Common myeloid progenitor, CD34-positive (primary cell): ENCODE measurements around the gene BCL7B.

ENCODE experiments used
- CTCF ChIA-PET: fragments of 350-600 bp; sonication (Branson Sonifier 250); formaldehyde crosslinking; loops from one replicate; lab custom pipeline; 2021; ENCODE audit warnings: antibody characterized with exemption; lab: Charles Lee
- POLR2A ChIA-PET: fragments of 350-600 bp; sonication (Branson Sonifier 250); formaldehyde crosslinking; loops from one replicate; lab custom pipeline; 2021; ENCODE audit warnings: antibody characterized with exemption; lab: Charles Lee
- DNase-seq, 3 donors: peaks; one replicate each; pipeline versions ENCODE4 v3.0.0 to v3.0.0-alpha.2; 2013
- H3K27ac ChIP-seq, 2 experiments: 1 replicate in 1 of 2; 2 replicates in 1 of 2; pipeline ENCODE4 v1.7.0; 2013; ENCODE audit warnings: inconsistent platforms in 2 of 2, low read length in 2 of 2, mild to moderate bottlenecking in 2 of 2, low read depth in 1 of 2, moderate library complexity in 1 of 2; ENCODE audit not compliant: severe bottlenecking in 2 of 2, insufficient read depth in 1 of 2, poor library complexity in 1 of 2
- H3K27me3 ChIP-seq, 5 experiments: replicated peaks in 2 of 5; 1 replicate in 3 of 5; 2 replicates in 2 of 5; pipeline versions ENCODE4 v1.6.1 to v1.7.0; 2013; ENCODE audit warnings: low read length in 4 of 5, mild to moderate bottlenecking in 2 of 5, moderate library complexity in 2 of 5, inconsistent platforms in 1 of 5; ENCODE audit not compliant: insufficient read depth in 5 of 5, control insufficient read depth in 4 of 5
- H3K36me3 ChIP-seq, 4 experiments: 1 replicate in 2 of 4; 2 replicates in 2 of 4; pipeline versions ENCODE4 v1.6.1 to v1.7.0; 2013; ENCODE audit warnings: low read length in 3 of 4, control low read depth in 1 of 4, mild to moderate bottlenecking in 1 of 4; ENCODE audit not compliant: control insufficient read depth in 4 of 4, insufficient read depth in 4 of 4
- H3K4me1 ChIP-seq, 4 experiments: 1 replicate in 3 of 4; 2 replicates in 1 of 4; pipeline versions ENCODE4 v1.6.1 to v1.7.1; 2013; ENCODE audit warnings: low read length in 3 of 4, mild to moderate bottlenecking in 3 of 4, control low read depth in 1 of 4, inconsistent platforms in 1 of 4, moderate library complexity in 1 of 4; ENCODE audit not compliant: control insufficient read depth in 4 of 4, insufficient read depth in 4 of 4; ENCODE audit errors: control extremely low read depth in 1 of 4
- H3K4me3 ChIP-seq, 7 experiments: 1 replicate in 4 of 7; 2 replicates in 3 of 7; pipeline versions ENCODE4 v1.5.1 to v1.7.0; 2013; ENCODE audit warnings: mild to moderate bottlenecking in 7 of 7, low read length in 6 of 7, moderate library complexity in 6 of 7, inconsistent platforms in 2 of 7, low read depth in 2 of 7, control low read depth in 1 of 7; ENCODE audit not compliant: insufficient read depth in 4 of 7, control insufficient read depth in 1 of 7; ENCODE audit errors: extremely low read depth in 1 of 7
- H3K9me3 ChIP-seq, 5 experiments: 1 replicate in 4 of 5; 2 replicates in 1 of 5; pipeline versions ENCODE4 v1.6.1 to v1.7.1; 2013; ENCODE audit warnings: low read length in 4 of 5, mild to moderate bottlenecking in 2 of 5, inconsistent platforms in 1 of 5, low read depth in 1 of 5, moderate library complexity in 1 of 5; ENCODE audit not compliant: control insufficient read depth in 4 of 5, insufficient read depth in 2 of 5; ENCODE audit errors: control extremely low read depth in 1 of 5
- WGBS: methylation state at CpG from one replicate; pipeline ENCODE4 v1.1.5; 2013; ENCODE audit not compliant: insufficient coverage; 5-methylcytosine and 5-hydroxymethylcytosine counted together

BCL7B gene

DNA sequence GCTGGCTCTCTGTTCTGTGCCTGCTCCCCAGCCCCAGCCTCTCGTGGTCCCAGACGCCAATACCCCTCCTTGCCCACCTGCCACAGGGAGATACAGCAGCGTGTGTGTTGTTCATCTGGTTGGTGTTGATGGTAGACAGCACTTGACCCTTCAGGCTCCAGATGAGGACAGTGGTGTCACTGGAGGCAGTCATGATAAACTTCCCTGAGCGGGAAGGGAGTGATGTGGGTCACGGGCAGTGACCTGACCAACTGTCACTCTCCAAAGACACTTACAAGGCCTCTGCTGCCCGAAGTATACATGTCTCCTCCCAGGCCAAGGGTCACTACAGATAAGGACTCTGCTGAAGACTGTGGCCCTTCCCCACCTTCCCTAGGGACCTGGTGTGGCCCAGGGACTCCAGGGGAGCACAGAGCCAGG, 15.3 kb upstream of the BCL7B start:
- no peak for DNase-seq
- H3K4me1 ChIP-seq = peaks cover 0 to 16% (median 8%) of the 10 kb centered on the region in 4 experiments
- ChIA-PET POLR2A (interaction anchor here (0.7 kb wide), 1 partner anchor 15 kb away, joined by 3 read pairs; no protein-coding TSS in a partner anchor), CTCF (interaction anchor here (0.7 kb wide), 1 partner anchor 162 kb away, joined by 3 read pairs; no protein-coding TSS in a partner anchor)
- 90% methylated on average over 4 of the region's 6 CpGs for WGBS
- H3K27me3 ChIP-seq = no peaks in the 10 kb centered on the region
- no peak overlapping the region for H3K27ac ChIP-seq
- H3K4me3 ChIP-seq = no peak overlapping the region
- H3K36me3 ChIP-seq = peaks cover 16 to 69% (median 50%) of the 10 kb centered on the region in 4 experiments
- no peaks in the 10 kb centered on the region for H3K9me3 ChIP-seq

DNA sequence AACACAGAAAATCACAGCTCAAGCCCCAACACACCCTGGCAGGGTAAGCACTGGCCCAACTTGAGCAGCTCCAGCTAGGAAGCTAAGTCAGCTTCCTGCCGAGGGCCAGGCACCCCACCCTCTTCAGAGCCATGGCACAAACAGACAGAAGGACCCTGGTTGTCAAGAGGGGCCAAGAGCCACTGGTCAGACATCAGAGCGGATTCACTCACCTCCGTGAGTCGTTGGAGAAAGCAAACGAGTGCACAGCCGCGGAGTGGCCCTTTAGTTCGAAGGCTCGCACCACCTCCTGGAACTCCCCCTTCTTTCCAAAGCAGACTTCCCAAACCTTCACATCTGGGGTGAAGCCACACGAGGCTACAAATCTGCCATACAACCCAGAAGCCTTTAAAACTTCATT, 13.5 kb upstream of the BCL7B start:
- H3K27ac ChIP-seq = no peak overlapping the region
- H3K4me1 ChIP-seq = peaks cover 0 to 6% (median 0%) of the 10 kb centered on the region in 4 experiments
- H3K27me3 ChIP-seq = no peaks in the 10 kb centered on the region
- no peaks in the 10 kb centered on the region for H3K9me3 ChIP-seq
- H3K36me3 ChIP-seq = peaks cover 16 to 63% (median 50%) of the 10 kb centered on the region in 4 experiments
- WGBS = over 99% methylated on average over 10 of the region's 10 CpGs
- no peak overlapping the region for H3K4me3 ChIP-seq
- no peak for DNase-seq
- CTCF ChIA-PET = interaction anchor here (1.6 kb wide), 1 partner anchor 10 kb away, joined by 3 read pairs; no protein-coding TSS in a partner anchor
- POLR2A ChIA-PET = no interaction called here

- DNase-seq = no peak
- H3K27me3 ChIP-seq = no peaks in the 10 kb centered on the region
- 99% methylated on average over 20 of the region's 22 CpGs for WGBS
- H3K4me3 ChIP-seq = no peak overlapping the region
- H3K36me3 ChIP-seq = peaks cover 16 to 63% (median 50%) of the 10 kb centered on the region in 4 experiments
- POLR2A ChIA-PET = no interaction called here
- CTCF ChIA-PET = interaction anchor here (1.6 kb wide), 1 partner anchor 10 kb away, joined by 3 read pairs; no protein-coding TSS in a partner anchor
- H3K4me1 ChIP-seq = peaks cover 0 to 11% (median 0%) of the 10 kb centered on the region in 4 experiments
- H3K9me3 ChIP-seq = no peaks in the 10 kb centered on the region
- no peak overlapping the region for H3K27ac ChIP-seq
Measured at GRCh38 chr7:73570521-73570920, 13.0 kb upstream of the BCL7B start.

DNA sequence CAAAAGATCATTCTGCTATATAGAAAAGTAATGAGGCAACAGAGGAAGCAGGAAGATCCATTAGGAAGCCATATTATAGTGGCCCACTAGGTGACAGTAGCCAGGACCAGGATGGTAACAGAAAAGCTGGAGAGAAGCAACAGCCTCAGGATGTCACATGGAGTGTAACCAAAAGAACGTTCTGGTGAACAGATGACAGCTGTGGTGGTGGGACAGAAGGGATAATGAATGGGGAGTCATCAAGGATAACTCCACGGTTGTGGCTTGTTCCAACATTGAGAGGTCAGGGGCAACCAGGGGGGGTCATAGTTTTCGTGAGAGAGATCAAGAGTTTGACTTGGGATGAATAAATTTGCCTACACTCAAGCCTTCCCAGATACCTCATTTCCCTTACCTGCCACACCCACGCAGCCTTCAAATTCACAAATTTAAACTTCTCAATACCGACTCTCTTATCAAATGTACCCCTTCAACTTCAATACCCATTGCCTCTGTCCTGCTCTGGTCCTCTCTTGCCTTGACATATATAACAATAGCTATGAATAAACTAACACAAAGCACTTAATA, 11.6 kb upstream of the BCL7B start:
- H3K27me3 ChIP-seq = no peaks in the 10 kb centered on the region
- ChIA-PET CTCF (interaction anchor here (1.0 kb wide), 1 partner anchor 43 kb away, joined by 3 read pairs; no protein-coding TSS in a partner anchor), POLR2A (no interaction called here)
- H3K4me3 ChIP-seq = no peak overlapping the region
- H3K27ac ChIP-seq = no peak overlapping the region
- WGBS = 88% methylated on average over 4 of the region's 5 CpGs
- H3K9me3 ChIP-seq = no peaks in the 10 kb centered on the region
- peaks cover 13 to 54% (median 41%) of the 10 kb centered on the region in 4 experiments for H3K36me3 ChIP-seq
- H3K4me1 ChIP-seq = peaks cover 0 to 12% (median 0%) of the 10 kb centered on the region in 4 experiments
- DNase-seq = no peak

DNA sequence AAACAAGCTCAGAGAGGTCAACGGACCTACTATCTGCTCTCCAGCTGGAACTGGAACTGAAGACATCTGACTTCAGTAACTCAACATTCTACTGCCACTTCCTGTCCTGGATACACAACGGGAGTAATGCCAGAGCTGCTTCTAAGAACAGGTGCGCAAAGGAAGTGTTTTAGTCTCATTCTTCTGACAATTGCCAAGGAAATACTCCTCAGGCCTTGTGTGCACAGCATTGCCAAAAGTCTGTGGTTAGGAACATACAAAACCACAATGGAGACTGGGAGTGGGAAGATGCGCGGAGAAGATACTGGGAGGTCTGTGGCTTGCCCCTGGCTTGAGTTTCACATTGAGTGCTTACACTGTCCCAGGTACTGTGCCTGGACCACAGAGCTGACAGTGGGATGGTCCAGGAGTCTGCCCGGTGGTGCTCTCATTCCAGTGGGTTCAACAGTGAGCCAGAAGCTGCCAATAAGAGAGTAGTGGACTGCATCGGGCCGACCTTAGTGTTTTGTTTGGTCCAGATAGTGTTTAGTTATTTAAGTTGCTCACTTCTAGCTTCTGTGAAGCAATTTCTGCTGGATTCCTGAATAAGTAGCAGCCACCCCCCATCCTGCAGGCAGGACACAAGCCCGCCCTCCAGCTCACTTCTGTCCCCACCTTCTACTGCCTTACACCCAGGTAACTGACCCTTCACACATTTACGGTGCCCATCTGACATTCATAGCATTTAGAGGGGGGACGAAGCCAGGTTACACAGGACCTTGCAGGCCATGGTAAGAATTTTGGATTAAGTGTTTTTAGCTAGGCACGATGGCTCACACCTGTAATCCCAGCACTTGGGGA, 10.6 kb upstream of the BCL7B start:
- CTCF ChIA-PET = interaction anchor here (0.5 to 2.1 kb wide), 3 partner anchors 9 to 90 kb away, joined by 4 read pairs; partner anchors contain the start of gene TBL2

DNA sequence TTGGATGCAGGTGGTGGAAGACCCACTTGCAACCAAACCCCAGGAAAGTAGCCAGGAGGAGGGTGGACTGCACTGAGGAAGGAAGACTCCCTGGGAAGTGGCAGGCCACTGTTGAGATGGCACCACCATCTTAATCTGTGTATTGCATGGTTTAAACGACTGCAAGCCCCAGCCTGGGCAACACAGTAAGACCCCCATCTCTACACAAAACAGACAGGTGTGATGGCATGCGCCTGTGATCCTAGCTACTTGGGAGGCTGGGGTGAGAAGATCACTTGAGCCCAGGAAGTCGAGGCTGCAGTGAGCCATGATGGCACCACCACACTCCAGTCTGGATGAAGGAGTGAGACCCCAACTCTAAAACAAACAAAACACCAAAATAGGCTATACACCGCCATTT, 9.7 kb upstream of the BCL7B start:
- ChIA-PET CTCF (interaction anchor here (0.9 to 2.1 kb wide), 5 partner anchors 8 to 46 kb away, joined by 3 to 8 read pairs (median 4); partner anchors contain the start of gene TBL2), POLR2A (no interaction called here)
- Histone ChIP-seq H3K27me3 (no peaks in the 10 kb centered on the region), H3K27ac (no peak overlapping the region), H3K36me3 (peaks cover 5 to 35% (median 21%) of the 10 kb centered on the region in 4 experiments), H3K4me1 (peaks cover 0 to 12% (median 0%) of the 10 kb centered on the region in 4 experiments), H3K9me3 (no peaks in the 10 kb centered on the region), H3K4me3 (no peak overlapping the region)
- DNase-seq = no peak
- WGBS = 100% methylated on average over 1 of the region's 4 CpGs

More for the DNA sequence above, 10.6 kb upstream of the BCL7B start:
- WGBS = 76% methylated on average over 11 of the region's 12 CpGs
- peaks cover 0 to 12% (median 0%) of the 10 kb centered on the region in 4 experiments for H3K4me1 ChIP-seq
- H3K4me3 ChIP-seq = no peak overlapping the region
- POLR2A ChIA-PET = no interaction called here
- no peak for DNase-seq
- H3K9me3 ChIP-seq = no peaks in the 10 kb centered on the region
- H3K27me3 ChIP-seq = no peaks in the 10 kb centered on the region
- H3K36me3 ChIP-seq = peaks cover 9 to 44% (median 31%) of the 10 kb centered on the region in 4 experiments
- H3K27ac ChIP-seq = no peak overlapping the region
